Liver (tissue), 9 donors: ENCODE measurements around the gene PTRHD1. TPM values are rescaled to one million over a fixed set of nuclear protein-coding genes. Genes with fewer than 3 reads are reported as not detected.
"Not testable (repeated sequence)": the region's sequence is repeated elsewhere in the genome, so short reads cannot be mapped to it uniquely, and the experiment has no call there.

ENCODE experiments used
- DNase-seq: peaks from one replicate; pipeline ENCODE4 v3.0.0-alpha.2; 2017; ENCODE audit warnings: low spot score
- H3K27ac ChIP-seq, 2 donors: one replicate each; pipeline ENCODE4 v1.7.0; 2013; ENCODE audit warnings: inconsistent platforms in 2 of 2, low read length in 2 of 2, control low read depth in 1 of 2, low read depth in 1 of 2, mild to moderate bottlenecking in 1 of 2
- H3K27me3 ChIP-seq, 4 donors: one replicate each; pipeline versions ENCODE4 v1.6.1 to v1.7.0; 2013; ENCODE audit warnings: low read length in 3 of 4, inconsistent platforms in 1 of 4, mild to moderate bottlenecking in 1 of 4, moderate library complexity in 1 of 4; ENCODE audit not compliant: control insufficient read depth in 4 of 4, insufficient read depth in 4 of 4
- H3K36me3 ChIP-seq, 4 donors: one replicate each; pipeline versions ENCODE4 v1.6.1 to v1.7.0; 2013; ENCODE audit warnings: low read length in 3 of 4, mild to moderate bottlenecking in 3 of 4, low read depth in 1 of 4, moderate library complexity in 1 of 4; ENCODE audit not compliant: control insufficient read depth in 4 of 4, insufficient read depth in 3 of 4
- H3K4me1 ChIP-seq, 4 donors: one replicate each; pipeline versions ENCODE4 v1.6.1 to v1.7.0; 2013; ENCODE audit warnings: low read length in 3 of 4, mild to moderate bottlenecking in 3 of 4, moderate library complexity in 1 of 4; ENCODE audit not compliant: control insufficient read depth in 4 of 4, insufficient read depth in 4 of 4
- H3K4me3 ChIP-seq, 3 donors: one replicate each; pipeline versions ENCODE4 v1.6.1 to v1.7.0; 2013; ENCODE audit warnings: low read length in 3 of 3, control low read depth in 1 of 3, low read depth in 1 of 3, mild to moderate bottlenecking in 1 of 3
- H3K9ac ChIP-seq, 2 donors: one replicate each; pipeline ENCODE4 v1.7.0; 2013; ENCODE audit warnings: low read length in 2 of 2, mild to moderate bottlenecking in 2 of 2, moderate library complexity in 2 of 2, control low read depth in 1 of 2, low read depth in 1 of 2
- H3K9me3 ChIP-seq, 4 donors: one replicate each; pipeline versions ENCODE4 v1.6.1 to v1.7.0; 2013; ENCODE audit warnings: low read length in 3 of 4; ENCODE audit not compliant: control insufficient read depth in 4 of 4
- ATF3 ChIP-seq: IDR thresholded peaks from 2 replicates; pipeline ENCODE4 v1.6.1; 2016; ENCODE audit warnings: antibody characterized with exemption
- CTCF ChIP-seq: fragments of 150-350 bp; IDR thresholded peaks from 2 replicates; pipeline ENCODE4 v1.5.1; 2017; ENCODE audit warnings: improper control_type of control experiment, low read depth, low read length; ENCODE audit not compliant: missing input control
- FOXA1 ChIP-seq: IDR thresholded peaks from 2 replicates; pipeline ENCODE4 v1.6.1; 2016; ENCODE audit warnings: antibody characterized with exemption
- FOXA2 ChIP-seq: IDR thresholded peaks from 2 replicates; pipeline ENCODE4 v1.6.1; 2016; ENCODE audit warnings: antibody characterized with exemption
- GABPA ChIP-seq, 2 donors: IDR thresholded peaks in 1 of 2; conservative IDR thresholded peaks in 1 of 2; 2 replicates each; pipeline ENCODE4 v1.6.1; 2016; ENCODE audit warnings: antibody characterized with exemption in 2 of 2, mild to moderate bottlenecking in 1 of 2, moderate library complexity in 1 of 2
- JUND ChIP-seq, 2 donors: IDR thresholded peaks; 2 replicates each; pipeline ENCODE4 v1.6.1; 2016; ENCODE audit warnings: antibody characterized with exemption in 2 of 2
- RAD21 ChIP-seq, 2 donors: IDR thresholded peaks; 2 replicates each; pipeline ENCODE4 v1.6.1; 2016; ENCODE audit warnings: antibody characterized with exemption in 2 of 2, mild to moderate bottlenecking in 2 of 2
- SP1 ChIP-seq: IDR thresholded peaks from 2 replicates; pipeline ENCODE4 v1.6.1; 2018; ENCODE audit warnings: antibody characterized with exemption, mild to moderate bottlenecking
- TAF1 ChIP-seq: conservative IDR thresholded peaks from 2 replicates; pipeline ENCODE4 v1.6.1; 2016; ENCODE audit warnings: antibody characterized with exemption, mild to moderate bottlenecking
- WGBS: extraction: QIAGEN DNeasy Blood & Tissue Kit; methylation state at CpG from one replicate; pipeline ENCODE4 v1.1.7; 2013; 5-methylcytosine and 5-hydroxymethylcytosine counted together
- polyA plus RNA-seq, 2 donors: library from polyadenylated mRNA; stranded (reverse) in 1 of 2; unstranded in 1 of 2; fragments of 200-250 nt in 1 of 2; fragments of >200 nt in 1 of 2; fragmentation: Nextera tagmentation in 1 of 2; extraction: Ambion mirVana in 1 of 2; gene quantifications; one replicate each; pipeline versions ENCODE4 v1.2.1 to v1.2.3, GENCODE V29; 2013 to 2015
- total RNA-seq, 2 donors: library from RNA; depleted of rRNA; stranded (reverse); fragments of >200 nt; gene quantifications; one replicate each; pipeline ENCODE4 v1.2.3, GENCODE V29; 2014
- donor health status: healthy.
- donor health status: healthy.
- donor health status: healthy.
- donor health status: healthy.
- donor health status: healthy.

The PTRHD1 gene
- total and polyA plus RNA-seq, 4 donors, result 9.9 to 50.9 (median 20.7) TPM

GRCh38 chr2:24809316-24810007 is 16.3 kb upstream of the PTRHD1 start:
- no peaks in the 10 kb centered on the region for H3K9me3 ChIP-seq
- WGBS, result 91% methylated on average over 4 of the region's 4 CpGs
- DNase-seq, result no peak
- peaks cover 0 to 1% (median 0%) of the 10 kb centered on the region in 4 donors for H3K4me1 ChIP-seq
- no peak overlapping the region for H3K27ac ChIP-seq
- TF ChIP-seq RAD21 (IDR thresholded peaks at IDR 0.05), result no peak
- TF ChIP-seq JUND (IDR thresholded peaks at IDR 0.05), result no peak
- TF ChIP-seq CTCF, result no peak
- TF ChIP-seq FOXA2, result no peak
- no peak for TF ChIP-seq GABPA (IDR thresholded peaks at IDR 0.05 in 1 of 2, conservative IDR thresholded peaks at IDR 0.05 in 1 of 2)
- TF ChIP-seq ATF3, result no peak
- no peak for TF ChIP-seq FOXA1
- TF ChIP-seq SP1, result no peak
- peaks cover 0 to 2% (median 0%) of the 10 kb centered on the region in 4 donors for H3K36me3 ChIP-seq
- no peaks in the 10 kb centered on the region for H3K27me3 ChIP-seq
- no peak overlapping the region for H3K9ac ChIP-seq
- no peak overlapping the region for H3K4me3 ChIP-seq

GRCh38 chr2:24806661-24807036 is 13.5 kb upstream of the PTRHD1 start:
- Histone ChIP-seq H3K9me3 (no peaks in the 10 kb centered on the region), H3K9ac (no peak overlapping the region), H3K4me3 (no peak overlapping the region), H3K27me3 (no peaks in the 10 kb centered on the region), H3K4me1 (no peaks in the 10 kb centered on the region), H3K27ac (no peak overlapping the region), H3K36me3 (peaks cover 0 to 2% (median 0%) of the 10 kb centered on the region in 4 donors)
- no peak for DNase-seq
- TF ChIP-seq ATF3 (no peak), CTCF (no peak), TAF1 (no peak)

- WGBS, result 93% methylated on average over 25 of the region's 25 CpGs
- not testable (repeated sequence) for H3K27me3 ChIP-seq, H3K4me1 ChIP-seq
These were observed 12.8 kb upstream of the PTRHD1 start for GRCh38 chr2:24805811-24806660.

GRCh38 chr2:24800487-24800886 is 7.3 kb upstream of the PTRHD1 start:
- over 99% methylated on average over 4 of the region's 5 CpGs for WGBS
- not testable (repeated sequence) for H3K9me3 ChIP-seq, H3K36me3 ChIP-seq, H3K27ac ChIP-seq, H3K27me3 ChIP-seq, H3K9ac ChIP-seq, DNase-seq, H3K4me3 ChIP-seq, H3K4me1 ChIP-seq

More at GRCh38 chr2:24805811-24806660, 12.8 kb upstream of the PTRHD1 start:
- H3K4me3 ChIP-seq, DNase-seq, H3K9me3 ChIP-seq, H3K9ac ChIP-seq, H3K36me3 ChIP-seq, H3K27ac ChIP-seq: not testable (repeated sequence)
